ENCODE measurements around the gene MCTS1.

Gene MCTS1, protein sequence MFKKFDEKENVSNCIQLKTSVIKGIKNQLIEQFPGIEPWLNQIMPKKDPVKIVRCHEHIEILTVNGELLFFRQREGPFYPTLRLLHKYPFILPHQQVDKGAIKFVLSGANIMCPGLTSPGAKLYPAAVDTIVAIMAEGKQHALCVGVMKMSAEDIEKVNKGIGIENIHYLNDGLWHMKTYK

DNA sequence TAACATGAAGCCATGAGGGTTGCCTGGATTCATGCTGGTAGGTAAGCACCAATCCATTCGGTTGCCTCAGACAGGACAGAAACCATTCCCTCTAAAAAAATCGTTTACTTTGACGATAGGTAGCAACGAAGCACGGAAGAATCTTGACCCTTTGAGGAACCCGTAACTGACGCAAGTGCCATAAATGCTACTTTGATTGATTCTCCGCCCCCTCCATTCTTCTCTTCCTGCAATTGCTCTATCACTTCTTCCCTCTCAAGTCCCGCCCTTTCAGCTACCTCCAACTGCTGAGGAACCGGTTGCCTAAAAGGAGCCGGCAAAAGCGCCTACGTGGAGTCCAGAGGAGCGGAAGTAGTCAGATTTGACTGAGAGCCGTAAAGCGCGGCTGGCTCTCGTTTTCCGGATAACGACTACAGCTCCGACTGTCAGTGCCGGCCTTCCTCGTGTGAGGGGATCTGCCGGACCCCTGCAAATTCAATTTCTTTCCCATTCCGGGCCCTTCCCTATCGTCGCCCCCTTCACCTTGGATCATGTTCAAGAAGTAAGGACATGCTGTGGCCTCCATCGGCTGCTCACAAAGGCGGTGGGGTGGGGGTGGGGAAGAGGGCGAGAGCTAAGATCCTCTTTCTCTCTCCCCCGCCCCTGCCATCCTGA, at the start of gene MCTS1:
TSS of gene MCTS1 (plus strand) at position 395 of the 654 bp plus-strand sequence. CDS start at position 531, 136 bp downstream.
- peak; percentile 87 for DNase-seq (ENCODE audit: low read depth)
- peak within 1 kb of the TSS; percentile 78 for H3K4me3 ChIP-seq (ENCODE audit: low read depth, low read length)
- TF ChIP-seq CTCF (IDR thresholded peaks at IDR 0.05; ENCODE audit: low read depth, low read length, missing control alignments): no peak

DNA sequence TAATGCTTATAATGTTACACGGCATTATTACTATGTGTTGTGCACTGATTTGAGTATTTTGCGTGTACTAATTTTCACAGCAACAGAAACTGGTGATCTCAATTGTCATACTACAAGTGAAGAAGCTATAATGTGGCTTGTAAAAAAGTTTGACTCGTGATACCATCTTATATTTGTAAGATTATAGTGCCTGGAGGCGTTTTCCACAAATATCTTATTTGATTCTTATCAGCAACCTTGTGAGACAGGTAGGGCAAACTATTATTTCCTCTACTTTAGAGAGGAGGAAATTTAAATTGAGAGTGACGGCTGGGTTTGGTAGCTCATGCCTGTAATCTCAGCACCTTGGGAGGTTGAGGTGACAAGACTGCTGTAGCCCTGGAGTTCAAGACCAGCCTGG, 47.6 kb upstream of the MCTS1 start:
- H3K4me3 ChIP-seq (ENCODE audit: low read depth, low read length): no peak overlapping the region
- no peak for DNase-seq (ENCODE audit: low read depth)
- no peak for TF ChIP-seq CTCF (IDR thresholded peaks at IDR 0.05; ENCODE audit: low read depth, low read length, missing control alignments)

- H3K4me3 ChIP-seq (ENCODE audit: low read depth, low read length): peak overlapping the region; percentile 58
- no peak for DNase-seq (ENCODE audit: low read depth)
- TF ChIP-seq CTCF (IDR thresholded peaks at IDR 0.05; ENCODE audit: low read depth, low read length, missing control alignments): no peak
These were observed 44.1 kb upstream of the MCTS1 start for GRCh38 chrX:120559804-120560203.

DNA sequence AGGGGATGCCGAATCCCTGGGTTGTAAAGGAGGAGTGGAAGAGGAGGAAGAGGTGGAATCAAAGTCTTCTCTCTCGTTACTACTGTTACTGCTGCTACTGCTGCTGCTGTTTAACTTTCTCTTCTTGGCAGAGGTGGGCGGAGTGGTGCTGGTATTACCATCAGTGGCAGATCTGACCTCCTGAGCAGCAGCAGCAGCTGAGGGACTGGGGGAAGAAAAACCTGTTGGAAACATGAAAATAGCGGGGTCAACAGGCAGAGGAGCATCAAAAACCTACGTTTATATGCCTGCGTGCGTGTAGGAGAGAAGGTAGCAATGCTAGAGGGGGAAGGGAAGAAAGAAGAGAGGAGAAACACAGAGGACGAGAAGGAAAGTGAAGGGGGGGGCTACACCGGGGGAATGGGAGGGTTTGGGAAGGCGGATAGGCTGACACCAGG, 43.5 kb upstream of the MCTS1 start:
- DNase-seq (ENCODE audit: low read depth): no peak
- no peak for TF ChIP-seq CTCF (IDR thresholded peaks at IDR 0.05; ENCODE audit: low read depth, low read length, missing control alignments)
- H3K4me3 ChIP-seq (ENCODE audit: low read depth, low read length): peak overlapping the region; percentile 58

DNA sequence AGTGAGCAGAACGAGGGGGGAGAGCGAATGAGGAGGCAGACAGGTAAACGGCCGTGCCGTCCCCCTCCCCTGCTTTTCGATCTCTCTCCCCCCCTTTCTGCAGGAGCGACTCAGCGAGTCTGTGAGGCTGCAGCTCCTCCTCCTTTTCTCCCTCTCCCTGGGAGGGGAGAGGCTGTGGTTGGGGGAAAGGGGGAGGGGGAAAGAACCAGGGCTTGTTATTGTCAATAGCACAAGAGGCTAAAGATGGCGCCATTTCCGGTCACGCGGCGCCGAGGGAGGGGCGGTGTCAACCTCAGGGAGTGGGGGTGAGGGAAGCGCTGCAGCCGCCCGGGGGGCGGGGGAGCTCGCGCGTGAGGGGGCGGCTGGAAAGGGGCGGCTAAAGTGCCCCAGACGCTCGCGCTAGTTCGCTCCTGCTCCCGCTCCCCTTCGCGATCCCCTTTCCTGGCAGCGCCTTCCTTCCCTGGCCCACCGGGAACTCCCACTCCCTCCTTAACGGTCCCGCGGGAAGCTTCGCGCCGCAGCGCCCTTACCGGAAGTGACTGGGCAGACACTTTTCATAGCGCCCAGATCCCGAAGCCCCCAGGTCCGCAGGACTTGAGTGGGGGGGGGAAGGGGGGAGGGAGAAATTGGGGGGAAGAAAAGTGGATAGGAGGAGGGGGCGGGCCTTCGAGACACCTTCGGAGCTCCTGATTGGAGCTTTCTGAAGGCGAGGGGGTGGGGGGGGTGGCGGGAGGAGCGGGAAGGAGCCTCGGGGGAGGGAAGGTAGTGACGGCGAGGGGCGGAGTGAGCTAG, 42.9 kb upstream of the MCTS1 start, which contains the start of gene CUL4B:
TSS of gene CUL4B (minus strand) at position 121 of the 792 bp plus-strand sequence. CDS start 324 bp downstream, outside the sequence.
- H3K4me3 ChIP-seq (ENCODE audit: low read depth, low read length): peak within 1 kb of the TSS; percentile 58
- no peak for TF ChIP-seq CTCF (IDR thresholded peaks at IDR 0.05; ENCODE audit: low read depth, low read length, missing control alignments)
- DNase-seq (ENCODE audit: low read depth): peak; percentile 78

DNA sequence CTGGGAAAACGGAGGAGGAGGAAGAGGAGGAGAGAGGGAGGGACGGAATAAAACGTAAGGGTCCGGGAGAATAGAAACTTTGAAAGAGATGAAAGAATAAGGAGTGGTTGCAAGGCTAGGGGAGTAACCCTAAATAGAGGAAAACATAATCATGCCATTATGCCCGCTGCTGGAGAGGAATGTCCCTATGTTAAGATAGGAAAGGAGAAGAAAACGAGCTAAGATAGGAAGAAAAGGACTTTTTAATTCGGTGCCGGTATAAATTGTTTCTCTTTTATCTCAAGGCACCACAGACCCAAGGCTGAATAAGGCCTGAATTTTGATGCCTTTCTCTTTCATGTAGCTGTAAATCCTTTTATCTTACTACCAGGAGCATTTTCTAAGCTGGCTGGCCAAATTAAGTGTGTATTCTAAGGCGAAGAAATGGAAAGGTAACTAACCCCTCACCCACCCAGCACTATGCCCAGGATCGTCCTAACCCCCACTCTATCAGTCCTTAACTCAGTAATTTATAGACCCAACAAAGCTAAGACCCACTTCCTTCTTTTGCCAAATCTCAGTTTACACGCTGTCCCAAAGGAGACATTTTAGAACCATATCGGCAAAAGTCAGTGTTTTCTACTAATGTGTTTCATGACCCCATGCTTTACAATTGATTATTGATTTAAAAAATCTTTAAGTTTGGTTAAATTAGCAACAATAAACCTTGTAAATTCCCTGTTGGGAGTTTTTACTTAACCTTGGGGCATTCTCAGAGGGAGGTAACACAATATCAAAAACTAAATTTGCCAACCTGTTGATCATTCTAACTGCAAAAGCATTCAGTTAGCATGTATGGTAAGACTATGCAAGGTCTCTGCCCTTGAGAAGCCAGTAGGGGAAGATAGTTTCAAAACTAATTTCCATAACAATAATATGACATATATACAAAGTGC, 42.0 kb upstream of the MCTS1 start:
- no peak for TF ChIP-seq CTCF (IDR thresholded peaks at IDR 0.05; ENCODE audit: low read depth, low read length, missing control alignments)
- peak overlapping the region; percentile 58 for H3K4me3 ChIP-seq (ENCODE audit: low read depth, low read length)
- DNase-seq (ENCODE audit: low read depth): no peak
